ENCODE results near the gene SCAF8.
"Not testable (repeated sequence)": the region's sequence is repeated elsewhere in the genome, so short reads cannot be mapped to it uniquely, and the experiment has no call there.

Gene SCAF8

DNA sequence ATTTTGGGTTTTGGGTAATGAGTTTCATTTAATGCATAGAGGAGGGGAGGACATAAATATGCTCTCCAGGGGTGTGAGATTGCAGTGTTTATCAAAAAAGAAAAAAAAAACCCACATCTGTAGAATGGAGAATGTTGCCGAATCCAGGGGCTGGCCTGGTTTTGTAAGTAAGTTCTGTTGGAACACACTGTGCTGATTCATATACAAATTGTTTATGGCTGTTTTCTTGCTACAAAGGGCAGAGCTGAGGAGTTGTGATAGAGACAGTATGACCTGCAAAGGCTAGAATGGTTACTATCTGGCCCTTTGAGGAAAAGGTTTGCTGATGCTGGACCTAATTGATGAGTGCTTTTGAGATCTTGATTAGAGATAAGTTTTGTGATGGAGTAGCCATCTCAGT lies 30.4 kb downstream of the SCAF8 start:
- TF ChIP-seq, protein P1, sequence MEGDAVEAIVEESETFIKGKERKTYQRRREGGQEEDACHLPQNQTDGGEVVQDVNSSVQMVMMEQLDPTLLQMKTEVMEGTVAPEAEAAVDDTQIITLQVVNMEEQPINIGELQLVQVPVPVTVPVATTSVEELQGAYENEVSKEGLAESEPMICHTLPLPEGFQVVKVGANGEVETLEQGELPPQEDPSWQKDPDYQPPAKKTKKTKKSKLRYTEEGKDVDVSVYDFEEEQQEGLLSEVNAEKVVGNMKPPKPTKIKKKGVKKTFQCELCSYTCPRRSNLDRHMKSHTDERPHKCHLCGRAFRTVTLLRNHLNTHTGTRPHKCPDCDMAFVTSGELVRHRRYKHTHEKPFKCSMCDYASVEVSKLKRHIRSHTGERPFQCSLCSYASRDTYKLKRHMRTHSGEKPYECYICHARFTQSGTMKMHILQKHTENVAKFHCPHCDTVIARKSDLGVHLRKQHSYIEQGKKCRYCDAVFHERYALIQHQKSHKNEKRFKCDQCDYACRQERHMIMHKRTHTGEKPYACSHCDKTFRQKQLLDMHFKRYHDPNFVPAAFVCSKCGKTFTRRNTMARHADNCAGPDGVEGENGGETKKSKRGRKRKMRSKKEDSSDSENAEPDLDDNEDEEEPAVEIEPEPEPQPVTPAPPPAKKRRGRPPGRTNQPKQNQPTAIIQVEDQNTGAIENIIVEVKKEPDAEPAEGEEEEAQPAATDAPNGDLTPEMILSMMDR (IDR thresholded peaks at IDR 0.05): no peak
- no peak for DNase-seq (ENCODE audit: low spot score)
- Histone ChIP-seq H3K4me3 (no peak overlapping the region), H3K27ac (no peak overlapping the region)

DNA sequence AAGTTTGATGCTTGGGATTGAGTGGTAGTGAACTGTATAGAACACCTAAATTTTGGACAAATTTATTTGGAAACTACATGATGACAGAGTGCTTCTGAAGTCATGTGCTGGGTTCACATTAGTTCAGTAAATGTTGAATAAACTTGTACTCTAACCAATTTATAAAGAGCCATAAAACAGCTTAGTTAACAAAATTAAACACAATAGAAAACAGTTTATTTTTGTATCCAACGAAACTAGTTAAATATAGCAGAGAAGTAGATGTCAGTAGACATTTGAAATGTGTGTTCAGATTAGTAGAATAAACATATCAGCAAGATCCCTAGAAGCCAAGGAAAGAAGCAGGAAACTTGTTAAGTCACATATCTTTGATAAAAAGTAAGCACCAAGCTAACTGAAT lies 32.1 kb downstream of the SCAF8 start:
- no peak for DNase-seq (ENCODE audit: low spot score)
- Histone ChIP-seq H3K4me3 (no peak overlapping the region), H3K27ac (no peak overlapping the region)
- TF ChIP-seq, protein P1 (IDR thresholded peaks at IDR 0.05): no peak

DNA sequence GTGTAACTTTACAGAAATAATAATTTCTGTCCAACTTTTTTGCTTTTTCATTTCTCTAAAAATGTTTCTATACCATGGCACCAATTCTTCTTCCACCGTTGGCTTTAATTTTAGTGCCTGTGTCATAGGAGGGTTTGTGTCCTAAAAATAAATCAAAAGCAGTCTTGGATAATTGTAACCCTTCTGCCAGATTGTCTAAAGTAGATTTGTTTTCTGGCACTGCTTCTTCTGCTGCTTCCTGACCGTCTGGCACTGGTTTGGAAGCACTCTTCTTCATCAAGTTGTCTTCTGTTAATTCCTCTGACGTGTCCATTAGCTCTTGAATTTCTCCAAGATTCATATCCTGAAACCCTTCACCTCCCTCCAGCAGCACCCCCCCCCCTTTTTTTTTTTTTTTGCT lies 33.1 kb downstream of the SCAF8 start:
- H3K27ac ChIP-seq: no peak overlapping the region
- DNase-seq (ENCODE audit: low spot score): no peak
- TF ChIP-seq, protein P1 (IDR thresholded peaks at IDR 0.05): no peak
- H3K4me3 ChIP-seq: no peak overlapping the region

DNA sequence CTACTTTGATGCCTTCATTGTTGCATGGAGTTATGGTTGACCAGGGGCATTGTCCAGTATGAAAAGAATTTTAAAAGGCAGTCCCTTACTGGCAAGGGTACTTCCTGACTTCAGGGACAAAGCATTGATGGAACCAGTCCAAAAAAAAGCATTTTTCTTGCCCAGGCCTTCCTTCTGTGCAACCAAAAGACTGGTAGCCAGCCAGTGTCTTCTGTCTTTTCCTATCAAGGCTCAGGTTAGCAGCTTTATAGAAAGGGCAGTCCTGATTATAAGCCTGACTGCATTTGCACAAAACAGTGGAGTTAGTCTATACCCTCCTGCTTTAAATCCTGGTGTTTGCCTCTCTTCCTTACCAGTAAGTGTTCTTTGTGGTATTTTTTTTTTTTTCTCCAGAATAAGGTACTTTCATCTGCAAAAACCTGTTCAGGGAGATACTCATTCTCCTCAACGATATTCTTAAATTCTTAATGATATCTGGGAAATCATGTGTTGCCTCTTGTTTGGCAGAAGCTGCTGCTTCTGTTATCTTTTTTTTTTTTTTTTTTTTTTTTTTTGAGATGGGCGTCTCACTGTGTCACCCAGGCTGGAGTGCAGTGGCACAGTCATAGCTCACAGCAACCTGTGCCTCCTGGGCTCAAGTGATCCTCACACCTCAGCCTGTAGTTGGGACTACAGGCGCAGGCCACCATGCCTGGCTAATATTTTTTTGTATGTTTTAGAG lies 33.9 kb downstream of the SCAF8 start:
- Histone ChIP-seq H3K27ac (no peak overlapping the region), H3K4me3 (no peak overlapping the region)
- TF ChIP-seq, protein P1 (IDR thresholded peaks at IDR 0.05): no peak
- DNase-seq (ENCODE audit: low spot score): no peak

DNA sequence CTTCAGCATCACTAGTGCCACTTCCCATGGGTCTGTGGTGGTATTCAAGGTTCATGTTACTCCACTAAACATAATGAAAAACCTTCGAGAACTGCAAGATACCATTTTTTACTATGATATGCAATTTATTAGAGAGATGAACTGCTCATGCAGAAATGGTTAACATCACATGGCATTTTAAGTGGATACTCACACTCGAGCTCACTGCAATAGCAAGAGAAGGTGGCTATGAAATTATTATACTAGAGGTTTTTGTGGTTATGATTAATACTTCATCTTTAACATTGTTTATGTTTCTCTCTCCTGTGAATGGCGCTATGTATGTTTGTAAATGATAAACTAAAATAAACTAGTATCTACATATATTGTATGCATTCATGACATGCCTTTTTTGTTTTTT lies 35.1 kb downstream of the SCAF8 start:
- TF ChIP-seq, protein P1 (IDR thresholded peaks at IDR 0.05): no peak
- Histone ChIP-seq H3K4me3 (no peak overlapping the region), H3K27ac (no peak overlapping the region)
- DNase-seq (ENCODE audit: low spot score): no peak

DNA sequence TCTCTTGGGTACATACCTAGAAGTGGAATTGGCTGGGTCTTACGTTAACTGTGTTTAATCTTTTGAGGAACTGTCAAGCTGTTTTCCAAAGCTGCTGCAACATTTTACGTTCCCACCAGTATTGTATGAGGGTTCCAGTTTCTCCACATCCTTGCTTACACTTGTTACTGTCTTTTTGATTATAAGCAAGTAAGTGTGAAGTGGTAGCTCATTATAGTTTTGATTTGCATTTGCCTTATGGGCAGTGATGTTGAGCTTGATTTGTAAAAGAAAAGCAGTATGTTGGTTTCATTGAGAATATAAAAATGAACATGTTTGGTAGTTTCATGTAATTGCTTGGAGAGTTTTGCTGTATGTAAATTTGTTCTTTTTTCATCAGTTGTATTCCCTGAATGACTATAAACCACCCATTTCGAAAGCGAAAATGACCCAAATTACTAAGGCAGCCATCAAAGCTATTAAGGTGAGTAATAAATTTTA lies 40.4 kb downstream of the SCAF8 start:
- no peak for DNase-seq (ENCODE audit: low spot score)
- Histone ChIP-seq H3K4me3 (no peak overlapping the region), H3K27ac (no peak overlapping the region)
- TF ChIP-seq, protein P1 (IDR thresholded peaks at IDR 0.05): no peak

DNA sequence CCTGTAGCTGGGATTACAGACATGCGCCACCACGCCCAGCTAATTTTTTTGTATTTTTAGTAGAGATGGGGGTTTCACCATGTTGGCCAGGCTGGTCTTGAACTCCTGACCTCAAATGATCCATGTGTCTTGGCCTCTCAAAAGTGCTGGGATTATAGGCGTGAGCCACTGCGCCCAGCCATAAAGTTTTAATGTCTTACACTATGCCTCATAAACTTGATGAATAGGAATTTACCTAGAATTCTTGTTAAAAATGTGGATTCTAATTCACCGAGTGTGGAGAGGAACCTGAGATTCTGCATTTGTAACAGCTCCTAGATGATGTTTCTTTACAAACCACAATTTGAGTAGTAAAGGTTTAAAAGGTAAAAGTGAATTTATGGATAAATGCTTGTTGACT lies 45.9 kb downstream of the SCAF8 start:
- H3K27ac ChIP-seq; DNase-seq (ENCODE audit: low spot score); H3K4me3 ChIP-seq: not testable (repeated sequence)

Data from coronary artery (tissue), 2 donors.